Colonic mucosa (tissue), 4 donors: ENCODE results near the gene KMT5C. TPM values are rescaled to one million over a fixed set of nuclear protein-coding genes. Genes with fewer than 3 reads are reported as not detected.

ENCODE experiments used
- DNase-seq: peaks from one replicate; pipeline ENCODE4 v3.0.0-alpha.2; 2020
- H3K27ac ChIP-seq: fragments of 200-600 bp; one replicate; pipeline ENCODE4 v1.8.0; 2021
- H3K27me3 ChIP-seq: fragments of 200-600 bp; one replicate; pipeline ENCODE4 v1.8.0; 2021
- H3K36me3 ChIP-seq: fragments of 200-600 bp; one replicate; pipeline ENCODE4 v1.8.0; 2021
- H3K4me1 ChIP-seq: fragments of 200-600 bp; one replicate; pipeline ENCODE4 v1.8.0; 2021; ENCODE audit warnings: mild to moderate bottlenecking
- H3K4me3 ChIP-seq: fragments of 200-600 bp; one replicate; pipeline ENCODE4 v1.8.0; 2021
- H3K9ac ChIP-seq, 2 donors: one replicate each; pipeline ENCODE4 v1.7.0; 2013; ENCODE audit warnings: control low read depth in 2 of 2, low read depth in 2 of 2, low read length in 2 of 2
- H3K9me3 ChIP-seq: fragments of 200-600 bp; one replicate; pipeline ENCODE4 v1.8.0; 2021
- intact Hi-C: fragments of 100-400 bp; cut with DNase I; formaldehyde crosslinking; loops from one replicate; pipeline ENCODE4 v1.14.1; 2022
- total RNA-seq, 2 donors: library from RNA; stranded (reverse); fragmentation: NEBNext Ultra II Directional in 1 of 2; extraction: Animal tissue kit (Norgen Biotek cat#: 25700) in 1 of 2; gene quantifications; one replicate each; pipeline ENCODE4 v1.2.1, GENCODE V29; 2021
- TF ChIP-seq, protein P1 (sequence below): fragments of 200-600 bp; IDR thresholded peaks from one replicate; pipeline ENCODE4 v1.8.0; 2022; ENCODE audit warnings: antibody characterized with exemption, mild to moderate bottlenecking
- donor health status: healthy.
- donor health status: DM: no; HTN: no; CAD: no.
- donor health status: DM: no; HTN: no; CAD: no.

Gene KMT5C
- total RNA-seq, 2 donors from 2014 or later = 14.9 to 24.9 TPM

DNA sequence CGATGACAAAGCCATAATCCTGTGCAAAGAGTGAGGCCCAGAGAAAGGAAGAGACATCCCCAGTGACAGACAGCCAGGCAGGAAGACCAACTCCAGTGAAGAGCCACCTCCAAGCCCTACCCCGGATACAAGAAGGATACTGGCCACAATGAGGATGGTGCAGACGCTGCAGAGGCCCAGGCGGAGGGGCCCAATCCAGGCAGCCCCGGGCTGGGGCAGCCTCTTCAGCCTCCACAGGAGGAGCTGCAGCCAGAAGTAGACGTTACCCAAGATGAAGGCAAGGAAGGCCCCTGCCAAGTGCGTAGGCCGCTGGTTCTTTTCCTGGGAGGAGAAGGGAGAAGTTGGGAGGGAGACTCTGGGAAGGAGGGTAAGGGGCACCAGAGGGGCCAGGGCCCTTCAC, 23.0 kb upstream of the KMT5C start:
- Histone ChIP-seq H3K27me3 (no peaks in the 10 kb centered on the region), H3K4me3 (no peak overlapping the region), H3K36me3 (no peaks in the 10 kb centered on the region), H3K27ac (no peak overlapping the region), H3K4me1 (no peaks in the 10 kb centered on the region), H3K9ac (no peak overlapping the region), H3K9me3 (no peaks in the 10 kb centered on the region)
- TF ChIP-seq, protein P1, sequence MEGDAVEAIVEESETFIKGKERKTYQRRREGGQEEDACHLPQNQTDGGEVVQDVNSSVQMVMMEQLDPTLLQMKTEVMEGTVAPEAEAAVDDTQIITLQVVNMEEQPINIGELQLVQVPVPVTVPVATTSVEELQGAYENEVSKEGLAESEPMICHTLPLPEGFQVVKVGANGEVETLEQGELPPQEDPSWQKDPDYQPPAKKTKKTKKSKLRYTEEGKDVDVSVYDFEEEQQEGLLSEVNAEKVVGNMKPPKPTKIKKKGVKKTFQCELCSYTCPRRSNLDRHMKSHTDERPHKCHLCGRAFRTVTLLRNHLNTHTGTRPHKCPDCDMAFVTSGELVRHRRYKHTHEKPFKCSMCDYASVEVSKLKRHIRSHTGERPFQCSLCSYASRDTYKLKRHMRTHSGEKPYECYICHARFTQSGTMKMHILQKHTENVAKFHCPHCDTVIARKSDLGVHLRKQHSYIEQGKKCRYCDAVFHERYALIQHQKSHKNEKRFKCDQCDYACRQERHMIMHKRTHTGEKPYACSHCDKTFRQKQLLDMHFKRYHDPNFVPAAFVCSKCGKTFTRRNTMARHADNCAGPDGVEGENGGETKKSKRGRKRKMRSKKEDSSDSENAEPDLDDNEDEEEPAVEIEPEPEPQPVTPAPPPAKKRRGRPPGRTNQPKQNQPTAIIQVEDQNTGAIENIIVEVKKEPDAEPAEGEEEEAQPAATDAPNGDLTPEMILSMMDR = no peak
- no peak for DNase-seq
- intact Hi-C loops = no loop called here

DNA sequence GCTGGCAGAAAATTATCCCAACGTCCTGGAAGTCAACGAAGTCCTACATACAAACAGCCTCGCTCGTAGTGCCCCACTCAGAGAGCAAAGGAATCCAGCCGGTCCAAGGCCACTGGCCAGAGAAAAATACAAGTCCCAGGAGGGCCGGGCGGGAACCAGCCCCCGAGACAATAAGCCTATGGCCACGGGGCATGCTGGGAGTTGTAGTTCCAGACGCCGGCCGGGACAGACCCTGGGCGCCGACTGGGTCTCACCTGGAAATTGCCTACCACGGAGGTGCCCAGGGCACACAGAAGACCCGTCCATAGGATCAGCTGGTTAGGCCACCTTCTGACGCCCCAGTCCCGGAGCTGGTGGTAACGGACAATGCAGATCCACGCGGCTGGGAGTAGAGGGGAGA, 19.9 kb upstream of the KMT5C start:
- no peak overlapping the region for H3K9ac ChIP-seq
- H3K36me3 ChIP-seq = no peaks in the 10 kb centered on the region
- no peak overlapping the region for H3K27ac ChIP-seq
- intact Hi-C loops = no loop called here
- TF ChIP-seq, protein P1 = no peak
- no peak overlapping the region for H3K4me3 ChIP-seq
- no peaks in the 10 kb centered on the region for H3K4me1 ChIP-seq
- no peak for DNase-seq
- no peaks in the 10 kb centered on the region for H3K9me3 ChIP-seq
- no peaks in the 10 kb centered on the region for H3K27me3 ChIP-seq

DNA sequence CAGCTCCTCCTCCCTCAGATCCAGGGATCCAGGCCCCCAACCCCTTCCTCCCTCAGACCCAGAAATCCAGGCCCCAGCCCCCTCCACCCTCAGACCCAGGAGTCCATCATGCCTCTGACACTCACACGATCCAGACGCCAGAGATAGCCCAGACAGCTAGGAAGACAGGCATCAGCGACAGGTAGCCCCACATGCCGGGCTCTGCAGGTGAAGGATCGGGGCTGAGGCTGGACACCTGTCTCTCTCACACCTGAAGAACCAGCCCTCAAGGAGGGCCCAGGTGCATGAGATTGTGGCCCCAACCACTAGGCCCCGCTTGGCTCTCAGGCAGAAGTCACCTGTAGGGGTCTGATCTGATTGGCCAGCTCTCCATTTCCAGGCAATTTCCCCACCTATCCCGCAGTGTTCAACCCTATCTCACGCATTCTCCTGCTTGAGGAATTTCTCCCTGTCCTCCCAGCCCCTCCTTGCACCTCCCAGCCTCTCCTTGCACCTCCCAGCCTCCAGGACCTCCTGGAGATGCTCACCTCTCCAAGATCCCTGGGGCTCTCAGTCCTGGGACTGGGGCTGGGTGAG, 18.7 kb upstream of the KMT5C start:
- Histone ChIP-seq H3K27ac (no peak overlapping the region), H3K9me3 (no peaks in the 10 kb centered on the region), H3K36me3 (no peaks in the 10 kb centered on the region), H3K27me3 (no peaks in the 10 kb centered on the region), H3K4me3 (no peak overlapping the region), H3K4me1 (no peaks in the 10 kb centered on the region), H3K9ac (peak overlapping the region in 1 of 2 donors; percentile 50)
- no peak for DNase-seq
- intact Hi-C loops = no loop called here
- TF ChIP-seq, protein P1 = no peak

DNA sequence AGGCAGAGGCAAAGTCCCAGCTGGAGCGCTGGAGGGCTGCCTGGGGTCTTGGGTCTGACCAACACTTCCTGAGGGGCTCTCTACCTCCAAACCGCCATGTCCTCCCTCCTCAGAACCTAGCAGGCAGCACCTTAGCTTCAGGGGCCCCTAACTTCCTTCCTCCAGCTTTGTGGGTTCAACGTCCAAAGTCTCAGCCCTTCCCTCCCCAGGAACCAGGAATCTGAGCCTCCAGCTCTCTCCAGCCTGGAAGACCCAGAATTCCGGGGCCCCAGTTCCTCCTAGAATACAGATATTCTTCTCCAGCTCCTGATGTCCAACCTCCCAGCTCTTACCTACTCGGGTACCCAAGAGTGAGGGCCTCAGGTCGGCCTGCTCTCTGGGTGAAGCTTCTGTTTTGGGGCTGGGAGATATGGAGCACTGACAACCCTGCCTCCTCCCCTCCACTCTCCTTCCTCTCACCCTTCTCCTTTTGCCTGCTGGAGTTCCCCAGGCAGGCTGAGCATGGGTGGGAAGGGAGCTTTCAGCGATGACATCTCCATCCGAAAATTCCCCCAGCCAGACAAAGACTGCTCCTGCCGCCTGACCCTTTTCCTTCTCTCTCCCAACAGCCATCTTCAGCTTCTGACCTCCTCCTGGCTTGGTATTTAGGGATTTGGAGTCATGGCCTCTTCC, 18.1 kb upstream of the KMT5C start:
- peak; percentile 41 for DNase-seq
- no peaks in the 10 kb centered on the region for H3K27me3 ChIP-seq
- peak overlapping the region; percentile 39 to 50 for H3K9ac ChIP-seq
- no peaks in the 10 kb centered on the region for H3K9me3 ChIP-seq
- intact Hi-C loops = no loop called here
- H3K36me3 ChIP-seq = no peaks in the 10 kb centered on the region
- peak overlapping the region; percentile 52 for H3K27ac ChIP-seq
- peak overlapping the region; percentile 10 for H3K4me3 ChIP-seq
- no peaks in the 10 kb centered on the region for H3K4me1 ChIP-seq
- TF ChIP-seq, protein P1 = no peak

DNA sequence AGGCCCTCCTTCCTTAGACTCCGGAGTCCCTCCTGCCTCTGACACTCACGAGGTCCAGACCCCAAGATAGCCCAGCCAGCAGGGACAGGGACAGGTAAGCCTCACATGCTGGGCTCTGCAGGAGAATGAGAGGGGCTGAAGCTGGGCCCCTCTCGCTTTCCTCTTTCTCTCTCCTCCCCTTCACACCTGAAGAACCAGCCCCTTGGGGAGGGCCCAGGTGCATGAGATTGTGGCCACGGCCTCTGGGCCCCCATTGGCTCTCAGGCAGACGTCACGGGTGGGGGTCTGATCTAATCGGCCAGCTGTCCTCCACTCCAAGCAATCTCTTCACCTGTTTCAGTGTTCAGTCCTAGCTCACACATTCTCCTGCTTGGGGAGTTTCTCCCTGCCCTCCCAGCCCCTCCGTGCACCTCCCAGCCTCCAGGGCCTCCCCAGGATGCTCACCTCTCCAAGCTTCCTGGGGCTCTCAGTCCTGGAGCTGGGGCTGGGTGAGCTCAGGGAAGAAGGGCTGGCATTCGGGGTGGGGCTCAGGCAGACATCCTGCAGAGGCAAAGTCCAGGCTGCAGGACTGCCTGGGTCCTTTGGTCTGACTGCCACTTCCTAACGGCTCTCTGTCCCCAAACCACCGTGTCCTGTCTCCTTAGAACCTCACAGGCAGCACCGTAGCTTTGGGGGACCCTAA, 17.3 kb upstream of the KMT5C start:
- intact Hi-C loops = no loop called here
- DNase-seq = peak; percentile 68
- H3K4me3 ChIP-seq = peak overlapping the region; percentile 10

More for the DNA sequence above, 17.3 kb upstream of the KMT5C start:
- Histone ChIP-seq H3K27ac (peak overlapping the region; percentile 52), H3K9me3 (no peaks in the 10 kb centered on the region), H3K9ac (peak overlapping the region; percentile 39 to 50), H3K4me1 (no peaks in the 10 kb centered on the region), H3K36me3 (no peaks in the 10 kb centered on the region), H3K27me3 (no peaks in the 10 kb centered on the region)
- TF ChIP-seq, protein P1 = no peak
